AG04449 (cell line): ENCODE measurements around the gene MYH6.
A peak's percentile ranks its signal among the peaks of the same experiment; 100 is the strongest.

ENCODE experiments used
- CTCF ChIA-PET: fragments of 350-600 bp; formaldehyde crosslinking; extraction: SDS; loops from one replicate; lab custom pipeline; 2021; ENCODE audit warnings: antibody characterized with exemption; lab: Yijun Ruan, JAX
- POLR2A ChIA-PET: fragments of 400-600, 350-600 bp; formaldehyde crosslinking; extraction: SDS; loops from one replicate; lab custom pipeline; 2020; ENCODE audit warnings: antibody characterized with exemption, inconsistent platforms; lab: Yijun Ruan, JAX
- DNase-seq: peaks from one replicate; pipeline ENCODE4 v3.0.0-alpha.2; 2010; ENCODE audit warnings: low read depth, low spot score
- H3K4me3 ChIP-seq: 2 replicates; pipeline ENCODE4 v1.5.1; 2011; ENCODE audit warnings: low read depth, mild to moderate bottlenecking, control low read depth, low read length
- CTCF ChIP-seq: IDR thresholded peaks from one replicate; pipeline ENCODE4 v1.5.1; 2011; ENCODE audit warnings: mild to moderate bottlenecking, moderate library complexity, low read length, control low read depth, inconsistent platforms; ENCODE audit not compliant: insufficient read depth; ENCODE audit errors: missing control alignments

The MYH6 gene

DNA sequence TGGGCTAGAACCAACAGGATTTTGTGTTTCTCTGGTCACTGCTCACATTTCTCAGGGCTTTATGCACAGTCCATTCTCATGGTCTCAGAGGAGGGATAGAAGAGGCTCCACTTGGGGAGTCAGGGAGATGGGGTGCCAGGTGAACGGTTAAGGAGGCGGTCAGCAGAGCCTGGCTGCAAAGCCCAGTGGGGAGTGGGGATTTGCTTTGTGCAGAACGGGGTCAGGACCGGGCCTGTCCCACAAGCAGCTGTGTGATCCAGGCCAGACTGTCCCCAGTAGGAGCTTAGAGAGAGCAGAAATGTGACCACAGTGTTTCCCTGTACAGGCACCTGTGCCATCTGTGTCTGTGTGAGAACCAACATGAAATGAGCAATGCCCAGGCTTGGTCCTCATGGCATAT lies 27.1 kb downstream of the MYH6 start:
- ChIA-PET CTCF (interaction anchor here (1.2 to 10.9 kb wide), 19 partner anchors 8 to 121 kb away, joined by 3 to 303 read pairs (median 9); partner anchors contain the start of genes EFS, MYH7, PABPN1 and SLC22A17), POLR2A (no interaction called here)
- no peak overlapping the region for H3K4me3 ChIP-seq
- TF ChIP-seq CTCF = no peak
- no peak for DNase-seq

DNA sequence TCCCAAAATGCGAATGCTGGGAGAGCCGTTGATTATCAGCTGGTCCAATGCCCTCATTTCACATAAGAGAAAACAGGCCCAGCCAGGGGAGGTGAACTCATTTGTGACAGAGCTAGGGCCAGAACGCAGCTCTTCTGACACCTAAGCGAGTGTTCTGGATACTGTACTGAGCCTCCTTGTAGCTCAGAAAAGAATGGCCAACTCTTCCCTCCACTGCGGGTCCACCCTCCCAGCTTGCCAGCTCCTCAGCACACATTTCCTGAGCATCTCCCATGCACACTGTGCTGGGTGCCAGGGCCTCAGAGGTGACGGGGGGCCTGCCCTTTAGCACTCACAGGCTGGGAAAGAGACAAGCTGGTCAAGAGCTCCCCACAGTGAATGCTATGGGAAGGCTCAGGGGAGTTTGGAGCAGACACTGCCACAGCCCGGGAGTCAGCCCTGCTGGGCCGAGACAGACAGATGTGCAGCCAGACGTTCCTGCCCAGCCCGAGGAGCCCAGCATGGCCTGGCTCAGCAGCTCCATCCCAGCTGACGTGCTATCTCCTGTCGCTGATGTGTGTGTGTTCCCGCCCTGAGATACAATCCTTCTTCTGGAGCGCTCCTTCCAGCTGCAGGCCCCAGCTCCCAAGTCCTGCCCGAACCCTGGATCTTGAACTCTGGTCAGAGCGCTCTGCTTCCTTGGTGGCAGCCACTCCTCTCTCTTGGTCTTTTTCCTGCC lies 27.7 kb downstream of the MYH6 start:
- TF ChIP-seq CTCF = no peak
- POLR2A ChIA-PET = interaction anchor here (1.5 kb wide), 1 partner anchor 53 kb away, joined by 9 read pairs; no protein-coding TSS in a partner anchor
- DNase-seq = no peak
- CTCF ChIA-PET = interaction anchor here (0.9 to 10.9 kb wide), 34 partner anchors 8 to 259 kb away, joined by 3 to 303 read pairs (median 6); partner anchors contain the start of genes BCL2L2, EFS, MYH7 and PABPN1
- H3K4me3 ChIP-seq = no peak overlapping the region

GRCh38 chr14:23379366-23380196 lies 28.5 kb downstream of the MYH6 start:
- DNase-seq = no peak
- CTCF ChIA-PET = interaction anchor here (0.6 to 10.9 kb wide), 37 partner anchors 7 to 258 kb away, joined by 3 to 303 read pairs (median 5); partner anchors contain the start of genes BCL2L2, EFS, MYH7 and PABPN1
- POLR2A ChIA-PET = interaction anchor here (1.5 kb wide), 1 partner anchor 53 kb away, joined by 9 read pairs; no protein-coding TSS in a partner anchor

DNA sequence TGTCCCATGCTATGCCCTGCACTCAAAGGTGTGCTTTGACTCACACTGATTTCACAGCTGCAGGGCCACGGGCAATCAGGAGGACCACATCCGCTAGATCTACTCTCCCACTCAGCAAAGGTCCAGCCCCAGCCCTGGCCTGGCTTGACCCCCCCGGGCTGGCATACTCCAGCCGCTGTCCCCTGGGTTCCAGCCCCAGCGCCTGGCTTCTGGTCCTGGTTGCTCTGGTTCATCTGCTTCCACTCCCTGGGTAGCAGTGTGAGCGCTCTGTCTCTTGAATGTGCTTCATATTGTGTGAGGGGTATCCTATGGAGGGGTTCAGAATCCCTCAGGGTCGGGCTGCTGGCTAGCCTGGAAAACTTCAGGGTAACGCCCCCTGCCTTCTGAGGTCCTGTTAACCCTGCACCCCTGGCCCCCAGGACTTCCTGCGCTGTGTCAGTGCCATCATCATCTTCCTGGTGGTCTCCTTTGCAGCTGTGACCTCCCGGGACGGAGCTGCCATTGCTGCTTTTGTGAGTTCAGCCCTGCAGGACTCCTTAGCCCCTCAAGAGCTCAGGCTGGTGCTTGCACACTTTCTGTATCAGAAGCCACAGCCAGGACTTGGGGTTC lies 29.4 kb downstream of the MYH6 start:
- no peak for TF ChIP-seq CTCF
- no peak for DNase-seq
- no peak overlapping the region for H3K4me3 ChIP-seq
- POLR2A ChIA-PET = interaction anchor here (1.5 kb wide), 1 partner anchor 52 kb away, joined by 9 read pairs; no protein-coding TSS in a partner anchor
- CTCF ChIA-PET = interaction anchor here (0.6 to 10.9 kb wide), 14 partner anchors 10 to 114 kb away, joined by 3 to 303 read pairs (median 12); partner anchors contain the start of genes EFS, PABPN1 and SLC22A17

More at GRCh38 chr14:23379366-23380196, 28.5 kb downstream of the MYH6 start:
- H3K4me3 ChIP-seq = no peak overlapping the region
- peak; percentile 98 for TF ChIP-seq CTCF

DNA sequence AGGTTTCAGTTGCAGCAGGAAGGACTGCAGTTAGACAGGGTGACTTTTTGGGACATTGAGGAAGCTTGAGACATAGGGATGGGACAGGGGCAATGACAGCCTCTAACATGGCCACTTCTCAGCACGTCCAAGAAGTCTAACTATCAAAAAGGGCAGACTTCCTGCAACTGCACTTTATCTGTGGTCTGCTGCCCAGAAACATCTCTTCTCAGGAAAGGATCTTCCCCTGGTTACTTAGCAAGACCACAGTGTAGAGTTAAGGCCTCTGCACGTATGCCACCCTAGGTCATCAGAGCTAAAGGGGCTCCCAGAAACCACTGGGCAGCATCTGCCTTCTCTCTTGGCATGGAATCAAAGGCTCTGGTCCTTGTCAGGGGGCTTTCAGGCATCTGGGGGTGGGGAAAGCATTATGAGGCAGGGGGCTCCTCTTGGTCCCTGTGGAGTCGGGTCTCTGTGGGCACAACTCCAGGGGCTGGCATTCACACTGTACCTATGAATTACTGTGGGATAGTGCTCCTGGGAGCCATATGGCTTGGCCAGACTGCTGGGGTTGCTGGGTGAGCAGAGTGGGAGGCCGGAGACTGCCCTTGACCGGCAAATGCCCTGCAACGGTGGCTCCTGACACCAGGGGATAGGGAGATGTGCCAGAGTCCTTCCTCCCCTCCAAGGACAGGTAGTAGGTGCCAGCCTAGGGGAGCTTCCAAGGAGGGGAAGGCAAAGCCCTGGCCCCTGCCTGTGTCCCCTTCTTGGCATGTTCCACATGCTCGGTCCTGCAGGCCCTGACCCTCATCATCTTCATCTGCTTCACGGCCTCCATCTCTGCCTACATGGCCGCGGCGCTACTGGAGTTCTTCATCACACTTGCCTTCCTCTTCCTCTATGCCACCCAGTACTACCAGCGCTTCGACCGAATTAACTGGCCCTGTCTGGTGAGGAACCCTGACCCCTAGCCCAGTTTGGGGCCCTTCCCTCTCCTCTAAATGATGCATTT lies 30.2 kb downstream of the MYH6 start:
- no peak for DNase-seq
- ChIA-PET POLR2A (no interaction called here), CTCF (interaction anchor here (3.2 to 10.9 kb wide), 6 partner anchors 11 to 109 kb away, joined by 15 to 303 read pairs (median 39); partner anchors contain the start of genes EFS, PABPN1 and SLC22A17)
- no peak overlapping the region for H3K4me3 ChIP-seq
- TF ChIP-seq CTCF = no peak
